IPS DF 19.7 (cell line): ENCODE data around the gene CTRB2.
"Not testable (repeated sequence)": the region's sequence is repeated elsewhere in the genome, so short reads cannot be mapped to it uniquely, and the experiment has no call there.

Experiments
- DNase-seq: peaks from one replicate; pipeline ENCODE4 v3.0.0-alpha.2; 2013; ENCODE audit warnings: low read depth, low spot score

CTRB2 gene

GRCh38 chr16:75227361-75228142 is 20.6 kb upstream of the CTRB2 start:
- no peak for DNase-seq

- DNase-seq: no peak
These were observed 19.8 kb upstream of the CTRB2 start for GRCh38 chr16:75226550-75227360.

- no peak for DNase-seq
These were observed 18.9 kb upstream of the CTRB2 start for GRCh38 chr16:75225678-75226515.

GRCh38 chr16:75225092-75225491 is 18.1 kb upstream of the CTRB2 start:
- no peak for DNase-seq

GRCh38 chr16:75224306-75225082 is 17.5 kb upstream of the CTRB2 start:
- no peak for DNase-seq

- not testable (repeated sequence) for DNase-seq
These were observed 16.2 kb upstream of the CTRB2 start for GRCh38 chr16:75223129-75223528.

GRCh38 chr16:75222271-75222783 is 15.4 kb upstream of the CTRB2 start:
- DNase-seq: no peak

- no peak for DNase-seq
These were observed 12.9 kb upstream of the CTRB2 start for GRCh38 chr16:75219838-75220237.

GRCh38 chr16:75219088-75219487 is 12.1 kb upstream of the CTRB2 start:
- DNase-seq: no peak

GRCh38 chr16:75218256-75219076 is 11.5 kb upstream of the CTRB2 start, which contains the start of gene CTRB1:
Gene CTRB1 (plus strand): TSS chr16:75218988. CDS start chr16:75219008, 20 bp downstream.
- no peak for DNase-seq

- no peak for DNase-seq
These were observed 10.5 kb upstream of the CTRB2 start for GRCh38 chr16:75217389-75217851.

- no peak for DNase-seq
These were observed 9.6 kb upstream of the CTRB2 start for GRCh38 chr16:75216576-75216975.

- no peak for DNase-seq
These were observed 9.2 kb upstream of the CTRB2 start for GRCh38 chr16:75216127-75216526.

GRCh38 chr16:75211286-75211685 is 4.3 kb upstream of the CTRB2 start:
- not testable (repeated sequence) for DNase-seq

- no peak for DNase-seq
These were observed 3.0 kb upstream of the CTRB2 start for GRCh38 chr16:75209944-75210343.

GRCh38 chr16:75209514-75209913 is 2.6 kb upstream of the CTRB2 start:
- not testable (repeated sequence) for DNase-seq

- DNase-seq: no peak
These were observed 2.0 kb upstream of the CTRB2 start for GRCh38 chr16:75208861-75209505.

GRCh38 chr16:75208242-75208825 is 1.4 kb upstream of the CTRB2 start:
- DNase-seq: no peak

- no peak for DNase-seq
These were observed 870 bp upstream of the CTRB2 start for GRCh38 chr16:75207831-75208230.
